SK-N-SH treated with all-trans-retinoic acid at 6 μM for 48 hours (cell line): ENCODE data around the gene DCAF6.
"Not testable (repeated sequence)": the region's sequence is repeated elsewhere in the genome, so short reads cannot be mapped to it uniquely, and the experiment has no call there.

Experiments used
- ATAC-seq: fragments of 200-7000 bp; cut with Tn5 transposase; 3 replicates; pipeline ENCODE4 v1.9.1; 2020; ENCODE audit warnings: mild to moderate bottlenecking, moderate library complexity
- ARNTL ChIP-seq: fragments of 450-650 bp; formaldehyde crosslinking; IDR thresholded peaks from 2 replicates; pipeline ENCODE4 v1.5.0; 2020; ENCODE audit warnings: low read depth, mild to moderate bottlenecking, moderate library complexity, borderline replicate concordance
- BACH2 ChIP-seq: fragments of 250-450 bp; sonication (Bioruptor Pico); IDR thresholded peaks from 2 replicates; pipeline ENCODE4 v1.9.0; 2021; ENCODE audit warnings: mild to moderate bottlenecking, borderline replicate concordance
- CREB5 ChIP-seq: fragments of 250-450 bp; sonication (Bioruptor Pico); IDR thresholded peaks from 2 replicates; pipeline ENCODE4 v1.5.1; 2020; ENCODE audit warnings: low read depth, mild to moderate bottlenecking, moderate library complexity
- CSDC2 ChIP-seq: fragments of 250-450 bp; sonication (Bioruptor Pico); IDR thresholded peaks from 2 replicates; pipeline ENCODE4 v1.5.0; 2020; ENCODE audit warnings: mild to moderate bottlenecking, moderate library complexity
- CSRNP3 ChIP-seq: fragments of 250-450 bp; sonication (Bioruptor Pico); IDR thresholded peaks from 2 replicates; pipeline ENCODE4 v1.5.1; 2021; ENCODE audit warnings: mild to moderate bottlenecking, moderate library complexity
- ESRRG ChIP-seq: fragments of 250-450 bp; sonication (Bioruptor Pico); IDR thresholded peaks from 2 replicates; pipeline ENCODE4 v1.6.1; 2021; ENCODE audit warnings: mild to moderate bottlenecking
- GLIS3 ChIP-seq: fragments of 250-450 bp; sonication (Bioruptor Pico); IDR thresholded peaks from 2 replicates; pipeline ENCODE4 v1.5.0; 2020; ENCODE audit warnings: mild to moderate bottlenecking, moderate library complexity
- PATZ1 ChIP-seq: fragments of 250-450 bp; sonication (Bioruptor Pico); IDR thresholded peaks from 2 replicates; pipeline ENCODE4 v1.8.0; 2020; ENCODE audit warnings: mild to moderate bottlenecking, moderate library complexity, borderline replicate concordance
- POU6F1 ChIP-seq: fragments of 250-450 bp; sonication (Bioruptor Pico); IDR thresholded peaks from 2 replicates; pipeline ENCODE4 v1.8.0; 2021; ENCODE audit warnings: low read depth, mild to moderate bottlenecking, moderate library complexity, borderline replicate concordance
- PPARA ChIP-seq: fragments of 250-450 bp; sonication (Bioruptor Pico); IDR thresholded peaks from 2 replicates; pipeline ENCODE4 v1.5.0; 2020; ENCODE audit warnings: mild to moderate bottlenecking, borderline replicate concordance
- RARB ChIP-seq: fragments of 250-450 bp; sonication (Bioruptor Pico); IDR thresholded peaks from 2 replicates; pipeline ENCODE4 v1.8.0; 2021; ENCODE audit warnings: mild to moderate bottlenecking, moderate library complexity
- SNAI2 ChIP-seq: fragments of 250-450 bp; sonication (Bioruptor Pico); IDR thresholded peaks from 2 replicates; pipeline ENCODE4 v1.5.0; 2020; ENCODE audit warnings: mild to moderate bottlenecking, moderate library complexity
- TCF4 ChIP-seq: fragments of 250-450 bp; sonication (Bioruptor Pico); IDR thresholded peaks from 2 replicates; pipeline ENCODE4 v1.8.0; 2021; ENCODE audit warnings: mild to moderate bottlenecking, moderate library complexity, borderline replicate concordance
- TOX ChIP-seq: fragments of 250-450 bp; sonication (Bioruptor Pico); IDR thresholded peaks from 2 replicates; pipeline ENCODE4 v1.8.0; 2021; ENCODE audit warnings: mild to moderate bottlenecking, moderate library complexity, borderline replicate concordance
- TSHZ2 ChIP-seq: fragments of 250-450 bp; sonication (Bioruptor Pico); IDR thresholded peaks from 2 replicates; pipeline ENCODE4 v1.5.0; 2020; ENCODE audit warnings: mild to moderate bottlenecking, moderate library complexity
- ZC3H10 ChIP-seq: fragments of 250-450 bp; sonication (Bioruptor Pico); IDR thresholded peaks from 2 replicates; pipeline ENCODE4 v1.5.1; 2021; ENCODE audit warnings: mild to moderate bottlenecking, moderate library complexity
- ZFP3 ChIP-seq: fragments of 250-450 bp; sonication (Bioruptor Pico); IDR thresholded peaks from 2 replicates; pipeline ENCODE4 v1.5.0; 2020; ENCODE audit warnings: mild to moderate bottlenecking, moderate library complexity
- ZFP30 ChIP-seq: fragments of 450-650 bp; formaldehyde crosslinking; IDR thresholded peaks from 2 replicates; pipeline ENCODE4 v1.5.0; 2022; ENCODE audit warnings: mild to moderate bottlenecking, moderate library complexity
- ZNF565 ChIP-seq: fragments of 450-650 bp; formaldehyde crosslinking; conservative IDR thresholded peaks from 2 replicates; pipeline ENCODE4 v1.5.0; 2020; ENCODE audit warnings: low read depth, mild to moderate bottlenecking, moderate library complexity
- ZNF70 ChIP-seq: fragments of 450-650 bp; formaldehyde crosslinking; IDR thresholded peaks from 2 replicates; pipeline ENCODE4 v1.5.0; 2020; ENCODE audit warnings: mild to moderate bottlenecking, moderate library complexity
- ZNF8 ChIP-seq: fragments of 450-650 bp; formaldehyde crosslinking; IDR thresholded peaks from 2 replicates; pipeline ENCODE4 v1.5.0; 2020; ENCODE audit warnings: mild to moderate bottlenecking, moderate library complexity

Gene DCAF6

GRCh38 chr1:167936068-167936929 lies at the start of gene DCAF6:
Gene DCAF6 (plus strand): TSS chr1:167936683. CDS start chr1:167936912, 229 bp downstream.
- ATAC-seq, result peak; percentile 84

GRCh38 chr1:167887187-167887586 lies 49.3 kb upstream of the DCAF6 start:
- not testable (repeated sequence) for ATAC-seq

More at GRCh38 chr1:167936068-167936929, at the start of gene DCAF6:
- no peak for TF ChIP-seq ESRRG (CRISPR knock-in tag)
- TF ChIP-seq CREB5 (CRISPR knock-in tag), result no peak
- TF ChIP-seq BACH2, result no peak
- TF ChIP-seq ZNF565 (CRISPR knock-in tag), result no peak
- no peak for TF ChIP-seq POU6F1 (CRISPR knock-in tag)
- TF ChIP-seq ZNF8 (CRISPR knock-in tag), result no peak
- TF ChIP-seq PATZ1 (CRISPR knock-in tag), result no peak
- TF ChIP-seq RARB (CRISPR knock-in tag), result no peak
- no peak for TF ChIP-seq TCF4 (CRISPR knock-in tag)
- no peak for TF ChIP-seq SNAI2 (CRISPR knock-in tag)
- TF ChIP-seq ZFP3 (CRISPR knock-in tag), result no peak

GRCh38 chr1:167890400-167890799 lies 46.1 kb upstream of the DCAF6 start:
- TF ChIP-seq TCF4 (CRISPR knock-in tag) (no peak), ZNF8 (CRISPR knock-in tag) (no peak), TSHZ2 (CRISPR knock-in tag) (no peak), CSDC2 (CRISPR knock-in tag) (no peak), BACH2 (no peak), ZNF565 (CRISPR knock-in tag) (no peak)
- ATAC-seq, result no peak

- ATAC-seq, result no peak
- no peak for TF ChIP-seq POU6F1 (CRISPR knock-in tag)
- no peak for TF ChIP-seq BACH2
- TF ChIP-seq ARNTL (CRISPR knock-in tag), result no peak
- no peak for TF ChIP-seq ZFP3 (CRISPR knock-in tag)
- no peak for TF ChIP-seq TOX (CRISPR knock-in tag)
- no peak for TF ChIP-seq PPARA
- no peak for TF ChIP-seq PATZ1 (CRISPR knock-in tag)
- TF ChIP-seq ZFP30 (CRISPR knock-in tag), result no peak
- no peak for TF ChIP-seq GLIS3 (CRISPR knock-in tag)
- no peak for TF ChIP-seq ZC3H10 (CRISPR knock-in tag)
- TF ChIP-seq CSRNP3 (CRISPR knock-in tag), result no peak
- no peak for TF ChIP-seq CSDC2 (CRISPR knock-in tag)
- no peak for TF ChIP-seq TCF4 (CRISPR knock-in tag)
- no peak for TF ChIP-seq SNAI2 (CRISPR knock-in tag)
- TF ChIP-seq ZNF70 (CRISPR knock-in tag), result no peak
Measured at GRCh38 chr1:167893798-167894197, 42.7 kb upstream of the DCAF6 start.
